Panc1 (cell line): Measurements from ENCODE around the gene TMEM88. TPM values are rescaled to one million over a fixed set of nuclear protein-coding genes. Genes with fewer than 3 reads are reported as not detected.
"Not testable (repeated sequence)": the region's sequence is repeated elsewhere in the genome, so short reads cannot be mapped to it uniquely, and the experiment has no call there.

Experiments used
- ATAC-seq: fragments of 200-7000 bp; cut with Tn5 transposase; 2 replicates; pipeline ENCODE4 v1.9.1; 2020; ENCODE audit warnings: mild to moderate bottlenecking, moderate library complexity
- BruUV-seq: library from RNA; stranded (reverse); fragments of 400-500 nt; replicated peaks from 2 replicates; lab custom pipeline; 2021; lab: Mats Ljungman, UMichigan
- CTCF ChIA-PET: fragments of 300-600 bp; sonication (Branson Sonifier 250); formaldehyde crosslinking; loops from one replicate; lab custom pipeline; 2022; ENCODE audit warnings: antibody characterized with exemption; lab: Charles Lee
- POLR2A ChIA-PET: fragments of 300-600 bp; sonication (Branson Sonifier 250); formaldehyde crosslinking; loops from one replicate; lab custom pipeline; 2022; ENCODE audit warnings: antibody characterized with exemption; lab: Charles Lee
- DNase-seq: peaks from one replicate; pipeline ENCODE4 v3.0.0-alpha.2; 2010; ENCODE audit warnings: low read depth, low spot score
- H3K27ac ChIP-seq: 2 replicates; pipeline ENCODE4 v1.5.1; 2011; ENCODE audit warnings: mild to moderate bottlenecking, low read length, inconsistent platforms
- H3K27me3 ChIP-seq: fragments of 200-500 bp; sonication (Bioruptor generic); 2 replicates; pipeline ENCODE4 v1.6.0; 2014; ENCODE audit warnings: low read length, inconsistent platforms; ENCODE audit not compliant: control insufficient read depth, insufficient read depth
- H3K36me3 ChIP-seq: fragments of 200-500 bp; sonication (Bioruptor generic); 2 replicates; pipeline ENCODE4 v1.5.1; 2014; ENCODE audit warnings: inconsistent platforms, mild to moderate bottlenecking, low read length, moderate library complexity; ENCODE audit not compliant: control insufficient read depth, insufficient read depth
- H3K4me1 ChIP-seq: 2 replicates; pipeline ENCODE4 v1.5.1; 2011; ENCODE audit warnings: inconsistent platforms, mild to moderate bottlenecking, low read length, moderate library complexity; ENCODE audit not compliant: control insufficient read depth, insufficient read depth
- H3K4me3 ChIP-seq, 2 experiments: 2 replicates each; pipeline ENCODE4 v1.5.1; 2011 to 2012; ENCODE audit warnings: low read depth in 2 of 2, low read length in 2 of 2, mild to moderate bottlenecking in 2 of 2, inconsistent platforms in 1 of 2, moderate library complexity in 1 of 2
- H3K9me3 ChIP-seq: fragments of 200-500 bp; sonication (Bioruptor generic); 2 replicates; pipeline ENCODE4 v1.5.1; 2014; ENCODE audit warnings: low read depth, mild to moderate bottlenecking, inconsistent platforms, low read length, moderate library complexity; ENCODE audit not compliant: control insufficient read depth, insufficient read depth
- POLR2AphosphoS5 ChIP-seq: IDR thresholded peaks from 2 replicates; pipeline ENCODE4 v1.6.1; 2012; ENCODE audit warnings: mild to moderate bottlenecking, low read depth, low read length, moderate library complexity
- SIN3A ChIP-seq: IDR thresholded peaks from 2 replicates; pipeline ENCODE4 v1.6.1; 2012; ENCODE audit warnings: low read depth, mild to moderate bottlenecking, low read length, moderate library complexity, borderline replicate concordance; ENCODE audit not compliant: insufficient read depth
- TCF7L2 ChIP-seq: IDR thresholded peaks from 2 replicates; pipeline ENCODE4 v1.6.1; 2011; ENCODE audit warnings: mild to moderate bottlenecking, low read depth, low read length, inconsistent platforms
- in situ Hi-C: cut with HindIII; loops from 2 replicates; pipeline ENCODE4 v1.10.0; 2016; ENCODE audit warnings: low sequenced_read_pairs, low pct_unique_long_range_greater_than_20kb
- intact Hi-C: fragments of 100-400 bp; cut with micrococcal nuclease; formaldehyde crosslinking; loops from one replicate; pipeline ENCODE4 v1.10.0; 2022; ENCODE audit not compliant: unreplicated experiment
- total RNA-seq: library from RNA; stranded (reverse); gene quantifications from one replicate; pipeline ENCODE4 v1.2.1, GENCODE V29; 2021; ENCODE audit not compliant: unreplicated experiment
- TF ChIP-seq, protein P1 (sequence below): fragments of 450-650 bp; IDR thresholded peaks from 2 replicates; pipeline ENCODE4 v1.5.1; 2017; ENCODE audit warnings: mild to moderate bottlenecking
- TF ChIP-seq, protein P2 (sequence below), 2 experiments: IDR thresholded peaks; 2 replicates each; pipeline ENCODE4 v1.6.1; 2011 to 2012; ENCODE audit warnings: low read depth in 2 of 2, control low read depth in 1 of 2, low read length in 1 of 2, mild to moderate bottlenecking in 1 of 2, moderate library complexity in 1 of 2; ENCODE audit not compliant: insufficient read depth in 1 of 2

Gene TMEM88
- total RNA-seq, 1 experiment from 2014 or later, result 1.6 TPM

DNA sequence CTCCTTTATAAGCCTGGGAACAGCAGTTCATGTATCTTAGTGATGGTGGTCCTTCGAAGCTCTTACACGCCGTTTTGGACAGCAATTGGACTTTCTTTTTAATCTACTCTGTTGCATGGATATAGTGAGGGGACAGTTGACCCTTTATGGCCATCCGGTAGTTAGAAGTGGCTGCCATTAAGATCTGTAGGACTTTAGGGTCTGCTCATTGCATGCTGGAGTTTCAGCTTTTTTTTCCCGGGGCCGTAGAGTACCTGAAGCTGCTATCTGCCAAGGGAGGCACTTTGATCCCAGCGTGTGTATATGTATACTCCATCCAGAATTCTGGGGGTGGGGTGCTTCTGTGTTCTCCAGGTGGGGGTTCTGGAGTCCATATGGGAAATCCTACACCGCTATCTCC, 4.2 kb downstream of the TMEM88 start:
- BruUV-seq, result no TSS peak
- ATAC-seq (no peak), DNase-seq (no peak)
- H3K27ac ChIP-seq, result peak overlapping the region; percentile 97
- ChIA-PET CTCF (no interaction called here), POLR2A (no interaction called here)
- intact Hi-C loops, result loop anchor here (10.0 kb wide), 1 partner anchor 114 kb away; no protein-coding TSS in a partner anchor
- H3K4me3 ChIP-seq, result peak overlapping the region; percentile 74 to 79
- in situ Hi-C loops, result no loop called here
- H3K27me3 ChIP-seq, result no peaks in the 10 kb centered on the region
- peaks cover 5% of the 10 kb centered on the region for H3K36me3 ChIP-seq
- TF ChIP-seq SIN3A (no peak), POLR2AphosphoS5 (no peak), TCF7L2 (no peak)
- TF ChIP-seq, protein P1, sequence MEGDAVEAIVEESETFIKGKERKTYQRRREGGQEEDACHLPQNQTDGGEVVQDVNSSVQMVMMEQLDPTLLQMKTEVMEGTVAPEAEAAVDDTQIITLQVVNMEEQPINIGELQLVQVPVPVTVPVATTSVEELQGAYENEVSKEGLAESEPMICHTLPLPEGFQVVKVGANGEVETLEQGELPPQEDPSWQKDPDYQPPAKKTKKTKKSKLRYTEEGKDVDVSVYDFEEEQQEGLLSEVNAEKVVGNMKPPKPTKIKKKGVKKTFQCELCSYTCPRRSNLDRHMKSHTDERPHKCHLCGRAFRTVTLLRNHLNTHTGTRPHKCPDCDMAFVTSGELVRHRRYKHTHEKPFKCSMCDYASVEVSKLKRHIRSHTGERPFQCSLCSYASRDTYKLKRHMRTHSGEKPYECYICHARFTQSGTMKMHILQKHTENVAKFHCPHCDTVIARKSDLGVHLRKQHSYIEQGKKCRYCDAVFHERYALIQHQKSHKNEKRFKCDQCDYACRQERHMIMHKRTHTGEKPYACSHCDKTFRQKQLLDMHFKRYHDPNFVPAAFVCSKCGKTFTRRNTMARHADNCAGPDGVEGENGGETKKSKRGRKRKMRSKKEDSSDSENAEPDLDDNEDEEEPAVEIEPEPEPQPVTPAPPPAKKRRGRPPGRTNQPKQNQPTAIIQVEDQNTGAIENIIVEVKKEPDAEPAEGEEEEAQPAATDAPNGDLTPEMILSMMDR, result no peak
- TF ChIP-seq, protein P2, sequence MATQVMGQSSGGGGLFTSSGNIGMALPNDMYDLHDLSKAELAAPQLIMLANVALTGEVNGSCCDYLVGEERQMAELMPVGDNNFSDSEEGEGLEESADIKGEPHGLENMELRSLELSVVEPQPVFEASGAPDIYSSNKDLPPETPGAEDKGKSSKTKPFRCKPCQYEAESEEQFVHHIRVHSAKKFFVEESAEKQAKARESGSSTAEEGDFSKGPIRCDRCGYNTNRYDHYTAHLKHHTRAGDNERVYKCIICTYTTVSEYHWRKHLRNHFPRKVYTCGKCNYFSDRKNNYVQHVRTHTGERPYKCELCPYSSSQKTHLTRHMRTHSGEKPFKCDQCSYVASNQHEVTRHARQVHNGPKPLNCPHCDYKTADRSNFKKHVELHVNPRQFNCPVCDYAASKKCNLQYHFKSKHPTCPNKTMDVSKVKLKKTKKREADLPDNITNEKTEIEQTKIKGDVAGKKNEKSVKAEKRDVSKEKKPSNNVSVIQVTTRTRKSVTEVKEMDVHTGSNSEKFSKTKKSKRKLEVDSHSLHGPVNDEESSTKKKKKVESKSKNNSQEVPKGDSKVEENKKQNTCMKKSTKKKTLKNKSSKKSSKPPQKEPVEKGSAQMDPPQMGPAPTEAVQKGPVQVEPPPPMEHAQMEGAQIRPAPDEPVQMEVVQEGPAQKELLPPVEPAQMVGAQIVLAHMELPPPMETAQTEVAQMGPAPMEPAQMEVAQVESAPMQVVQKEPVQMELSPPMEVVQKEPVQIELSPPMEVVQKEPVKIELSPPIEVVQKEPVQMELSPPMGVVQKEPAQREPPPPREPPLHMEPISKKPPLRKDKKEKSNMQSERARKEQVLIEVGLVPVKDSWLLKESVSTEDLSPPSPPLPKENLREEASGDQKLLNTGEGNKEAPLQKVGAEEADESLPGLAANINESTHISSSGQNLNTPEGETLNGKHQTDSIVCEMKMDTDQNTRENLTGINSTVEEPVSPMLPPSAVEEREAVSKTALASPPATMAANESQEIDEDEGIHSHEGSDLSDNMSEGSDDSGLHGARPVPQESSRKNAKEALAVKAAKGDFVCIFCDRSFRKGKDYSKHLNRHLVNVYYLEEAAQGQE (IDR thresholded peaks at IDR 0.05; ENCODE audit: insufficient read depth in 1 of 2, low read depth in 2 of 2, low read length in 1 of 2), result no peak
- no peaks in the 10 kb centered on the region for H3K9me3 ChIP-seq
- peaks cover 10% of the 10 kb centered on the region; the same call in 1 of the 2 replicates for H3K4me1 ChIP-seq

DNA sequence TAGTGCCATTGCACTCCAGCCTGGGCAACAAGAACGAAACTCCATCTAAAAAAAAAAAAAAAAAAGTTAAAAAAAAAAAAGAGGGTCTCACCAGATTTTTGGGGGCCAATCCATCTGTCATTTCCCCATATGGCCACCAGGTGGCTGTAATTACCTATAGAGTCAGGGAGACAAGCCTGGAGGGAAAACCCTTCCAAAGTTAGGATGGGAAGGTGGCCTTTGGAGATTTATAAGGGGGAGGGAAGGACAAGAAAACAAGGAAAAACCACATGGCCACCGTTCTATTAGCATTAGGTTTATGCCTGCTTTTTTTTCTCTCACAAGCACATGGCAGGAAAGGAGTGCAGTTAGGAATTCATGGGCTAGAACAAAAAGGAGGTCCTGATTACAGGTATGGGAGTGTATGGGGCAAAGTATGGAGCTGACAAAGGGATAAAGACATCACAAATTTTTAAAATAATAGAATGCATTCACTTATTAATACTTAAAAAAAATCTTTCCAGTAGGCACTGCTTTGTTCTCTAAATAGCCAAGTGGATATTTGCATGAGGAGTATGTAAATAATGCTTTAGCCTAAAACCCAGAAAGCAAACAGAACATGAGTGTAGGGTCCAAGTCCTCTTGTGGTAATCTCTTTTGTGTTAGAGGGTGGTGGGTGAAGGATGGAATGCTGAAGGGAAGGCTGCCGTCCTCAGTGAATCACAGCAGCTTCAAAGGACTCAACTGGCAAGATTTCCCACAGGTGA, 8.0 kb downstream of the TMEM88 start:
- peaks cover 3% of the 10 kb centered on the region for H3K36me3 ChIP-seq
- no peaks in the 10 kb centered on the region for H3K27me3 ChIP-seq
- ChIA-PET CTCF (interaction anchor here (0.6 to 0.7 kb wide), 3 partner anchors 14 to 119 kb away, joined by 3 to 13 read pairs (median 9); no protein-coding TSS in a partner anchor), POLR2A (no interaction called here)
- peaks cover 7% of the 10 kb centered on the region; the same call in 1 of the 2 replicates for H3K4me1 ChIP-seq
- H3K9me3 ChIP-seq, result peaks cover 4% of the 10 kb centered on the region; the same call in 1 of the 2 replicates
- intact Hi-C loops (loop anchor here (2.0 kb wide), 1 partner anchor 34 kb away; no protein-coding TSS in a partner anchor), in situ Hi-C loops (no loop called here)
- no peak overlapping the region for H3K27ac ChIP-seq
- TF ChIP-seq POLR2AphosphoS5, result no peak
- TF ChIP-seq, protein P1, result peak; percentile 86
- no TSS peak for BruUV-seq
- ATAC-seq, result no peak
- DNase-seq, result no peak
- no peak overlapping the region for H3K4me3 ChIP-seq

DNA sequence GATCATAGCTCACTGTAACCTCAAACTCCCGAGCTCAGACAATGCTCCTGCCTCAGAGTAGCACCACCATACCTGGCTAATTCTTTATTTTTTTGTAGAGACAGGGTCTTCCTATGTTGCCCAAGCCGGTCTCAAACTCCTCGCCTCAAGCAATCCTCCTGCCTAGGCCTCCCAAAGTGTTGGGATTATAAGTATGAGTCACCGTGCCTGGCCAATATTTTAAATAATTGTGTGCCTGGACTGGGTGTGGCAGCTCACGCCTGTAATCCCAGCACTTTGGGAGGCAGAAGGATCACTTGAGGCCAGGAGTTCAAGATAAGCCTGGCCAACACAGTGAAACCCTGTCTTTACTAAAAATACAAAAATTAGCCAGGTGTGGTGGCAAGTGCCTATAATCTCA, 9.5 kb downstream of the TMEM88 start:
- H3K4me3 ChIP-seq, H3K9me3 ChIP-seq, H3K36me3 ChIP-seq, H3K27ac ChIP-seq, intact Hi-C loops, H3K27me3 ChIP-seq, H3K4me1 ChIP-seq, in situ Hi-C loops, DNase-seq, ATAC-seq, BruUV-seq: not testable (repeated sequence)
- ChIA-PET CTCF (interaction anchor here (0.6 to 1.3 kb wide), 2 partner anchors 119 to 177 kb away, joined by 3 to 4 read pairs; no protein-coding TSS in a partner anchor), POLR2A (interaction anchor here (0.6 kb wide), 1 partner anchor 21 kb away, joined by 10 read pairs; no protein-coding TSS in a partner anchor)
